GM21723 (cell line): Measurements from ENCODE around the gene DNAJA1.

Source experiments
- ATAC-seq: cut with Tn5 transposase; IDR thresholded peaks from one replicate; pipeline ENCODE4 v1.9.1; 2021; ENCODE audit warnings: mild to moderate bottlenecking, moderate library complexity; ENCODE audit not compliant: unreplicated experiment

Gene DNAJA1

GRCh38 chr9:33025572-33026342 is 684 bp downstream of the DNAJA1 start:
- peak; percentile 47 for ATAC-seq

- no peak for ATAC-seq
Observed at GRCh38 chr9:33029231-33029786, 4.2 kb downstream of the DNAJA1 start.

- ATAC-seq = no peak
Observed at GRCh38 chr9:33030285-33030684, 5.2 kb downstream of the DNAJA1 start.

- ATAC-seq = no peak
Observed at GRCh38 chr9:33032292-33032691, 7.2 kb downstream of the DNAJA1 start.

- no peak for ATAC-seq
Observed at GRCh38 chr9:33032865-33033264, 7.8 kb downstream of the DNAJA1 start.

GRCh38 chr9:33040792-33041431 is 15.8 kb downstream of the DNAJA1 start:
- ATAC-seq = no peak

GRCh38 chr9:33041432-33042188 is 16.5 kb downstream of the DNAJA1 start:
- ATAC-seq = no peak

GRCh38 chr9:33042473-33042872 is 17.4 kb downstream of the DNAJA1 start:
- ATAC-seq = no peak

GRCh38 chr9:33043671-33044070 is 18.6 kb downstream of the DNAJA1 start:
- ATAC-seq = no peak

- peak; percentile 84 for ATAC-seq
Observed at GRCh38 chr9:33044162-33044673, 19.1 kb downstream of the DNAJA1 start.

GRCh38 chr9:33044677-33045282 is 19.7 kb downstream of the DNAJA1 start:
- no peak for ATAC-seq

GRCh38 chr9:33046061-33046460 is 21.0 kb downstream of the DNAJA1 start:
- no peak for ATAC-seq

GRCh38 chr9:33048054-33048465 is 23.0 kb downstream of the DNAJA1 start:
- no peak for ATAC-seq

- ATAC-seq = peak; percentile 84
Observed at GRCh38 chr9:33049680-33050361, 24.7 kb downstream of the DNAJA1 start.

- ATAC-seq = no peak
Observed at GRCh38 chr9:33051144-33051543, 26.1 kb downstream of the DNAJA1 start.

- peak; percentile 81 for ATAC-seq
Observed at GRCh38 chr9:33065157-33066076, 40.3 kb downstream of the DNAJA1 start.

GRCh38 chr9:33068991-33069390 is 43.9 kb downstream of the DNAJA1 start:
- no peak for ATAC-seq

- peak; percentile 98 for ATAC-seq
Observed at GRCh38 chr9:33076046-33077004, 51.3 kb downstream of the DNAJA1 start, which contains the start of gene SMU1. SMU1 (minus strand) TSS chr9:33076674; CDS start chr9:33076608, 66 bp downstream.
